Measurements from ENCODE around the gene CABLES1.

Gene CABLES1

DNA sequence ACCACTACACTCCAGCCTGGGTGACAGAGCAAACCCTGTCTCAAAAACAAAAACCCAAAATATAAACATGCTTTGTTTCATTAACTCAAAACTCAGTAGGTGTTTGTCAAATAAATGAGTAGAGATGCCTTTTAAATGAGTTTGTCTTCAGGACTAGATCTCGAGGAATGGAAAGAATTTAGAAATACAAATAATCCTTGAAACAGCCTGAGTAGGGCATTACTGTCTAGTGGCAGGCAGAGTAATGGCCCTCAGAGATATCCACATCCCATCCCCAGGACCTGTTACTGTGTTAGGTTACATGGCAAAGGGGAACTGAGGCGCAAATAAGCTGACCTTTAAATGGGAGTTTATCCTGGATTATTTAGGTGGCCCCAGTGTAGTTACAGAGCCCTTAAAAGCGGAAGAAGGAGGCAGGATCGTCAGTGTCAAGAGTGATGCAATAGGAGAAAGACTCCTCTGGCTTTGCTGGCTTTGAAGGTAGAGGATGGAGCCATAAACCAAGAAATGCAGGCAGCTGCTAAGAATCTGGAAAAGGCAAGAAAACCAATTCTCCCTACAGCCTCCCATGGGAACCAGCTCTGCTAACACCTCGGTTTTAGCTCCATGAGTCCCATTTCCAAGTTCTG lies 63.0 kb downstream of the CABLES1 start:
- no peak for DNase-seq (ENCODE audit: extremely low spot score)
- ChIA-PET CTCF (interaction anchor here (4.0 kb wide), 1 partner anchor 9 kb away, joined by 17 read pairs; no protein-coding TSS in a partner anchor), POLR2A (no interaction called here)
- TF ChIP-seq HDGF (IDR thresholded peaks at IDR 0.05; ENCODE audit: borderline replicate concordance) (no peak), NFRKB (IDR thresholded peaks at IDR 0.05) (no peak), BHLHE40 (IDR thresholded peaks at IDR 0.05; ENCODE audit: borderline replicate concordance) (no peak), ELF4 (IDR thresholded peaks at IDR 0.05) (no peak), FOXK2 (IDR thresholded peaks at IDR 0.05) (no peak), ZNF384 (IDR thresholded peaks at IDR 0.05) (no peak), ARNT (IDR thresholded peaks at IDR 0.05) (no peak), SUZ12 (IDR thresholded peaks at IDR 0.05) (no peak), PKNOX1 (IDR thresholded peaks at IDR 0.05) (no peak), L3MBTL2 (conservative IDR thresholded peaks at IDR 0.05) (no peak), FOXM1 (IDR thresholded peaks at IDR 0.05; ENCODE audit: borderline replicate concordance) (no peak), TARDBP (IDR thresholded peaks at IDR 0.05) (no peak), CTBP1 (IDR thresholded peaks at IDR 0.05; ENCODE audit: borderline replicate concordance) (no peak)

GRCh38 chr18:23200756-23201155 lies 65.5 kb downstream of the CABLES1 start:
- CTCF ChIA-PET = interaction anchor here (0.6 kb wide), 1 partner anchor 23 kb away, joined by 8 read pairs; no protein-coding TSS in a partner anchor
- TF ChIP-seq TARDBP (IDR thresholded peaks at IDR 0.05) (no peak), BHLHE40 (IDR thresholded peaks at IDR 0.05; ENCODE audit: borderline replicate concordance) (no peak), FOXK2 (IDR thresholded peaks at IDR 0.05) (no peak), FOXM1 (IDR thresholded peaks at IDR 0.05; ENCODE audit: borderline replicate concordance) (no peak), L3MBTL2 (conservative IDR thresholded peaks at IDR 0.05) (no peak), ELF4 (IDR thresholded peaks at IDR 0.05) (no peak), HDGF (IDR thresholded peaks at IDR 0.05; ENCODE audit: borderline replicate concordance) (no peak)
- POLR2A ChIA-PET = no interaction called here
- no peak for DNase-seq (ENCODE audit: extremely low spot score)

GRCh38 chr18:23201741-23202140 lies 66.5 kb downstream of the CABLES1 start:
- POLR2A ChIA-PET = no interaction called here
- DNase-seq (ENCODE audit: extremely low spot score) = no peak
- CTCF ChIA-PET = no interaction called here
- TF ChIP-seq CTBP1 (IDR thresholded peaks at IDR 0.05; ENCODE audit: borderline replicate concordance) = no peak
- TF ChIP-seq LEF1 (IDR thresholded peaks at IDR 0.05; ENCODE audit: borderline replicate concordance) = no peak
- TF ChIP-seq FOXM1 (IDR thresholded peaks at IDR 0.05; ENCODE audit: borderline replicate concordance) = no peak
- no peak for TF ChIP-seq TARDBP (IDR thresholded peaks at IDR 0.05)
- TF ChIP-seq SUZ12 (IDR thresholded peaks at IDR 0.05) = no peak
- no peak for TF ChIP-seq SP1 (IDR thresholded peaks at IDR 0.05)
- no peak for TF ChIP-seq ARNT (IDR thresholded peaks at IDR 0.05)

DNA sequence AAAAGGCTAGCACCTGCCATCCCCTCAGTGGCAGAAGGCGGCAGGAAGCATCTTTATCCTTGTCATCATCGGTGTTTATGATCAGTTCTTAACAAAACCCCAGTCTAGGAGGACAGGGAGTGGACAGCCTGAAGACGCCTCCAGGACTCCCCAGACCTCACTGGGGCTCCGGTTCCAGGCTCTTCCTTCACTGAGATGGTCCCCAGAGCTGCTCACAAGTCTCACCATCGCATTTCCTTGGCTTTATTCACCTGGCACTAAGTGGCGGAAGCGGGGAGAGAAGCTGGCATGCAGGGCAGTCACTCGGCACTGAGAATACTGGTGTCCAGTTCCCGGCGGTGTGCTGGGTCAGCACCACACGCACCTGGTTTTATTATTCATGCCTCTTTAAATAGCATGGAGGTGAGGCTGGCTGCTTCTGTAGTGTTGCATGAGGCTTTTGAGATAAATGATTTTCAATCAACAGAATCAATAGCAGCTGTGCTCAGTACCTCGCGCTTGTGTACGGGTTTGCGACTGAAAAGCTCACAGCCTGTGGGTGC lies 68.7 kb downstream of the CABLES1 start:
- ChIA-PET POLR2A (no interaction called here), CTCF (no interaction called here)
- TF ChIP-seq SUZ12 (IDR thresholded peaks at IDR 0.05) = no peak
- TF ChIP-seq FOXA1 (IDR thresholded peaks at IDR 0.05) = no peak
- TF ChIP-seq HDGF (IDR thresholded peaks at IDR 0.05; ENCODE audit: borderline replicate concordance) = no peak
- no peak for TF ChIP-seq SP1 (IDR thresholded peaks at IDR 0.05)
- no peak for TF ChIP-seq L3MBTL2 (conservative IDR thresholded peaks at IDR 0.05)
- TF ChIP-seq FOXM1 (IDR thresholded peaks at IDR 0.05; ENCODE audit: borderline replicate concordance) = no peak
- no peak for TF ChIP-seq PKNOX1 (IDR thresholded peaks at IDR 0.05)
- TF ChIP-seq ARNT (IDR thresholded peaks at IDR 0.05) = no peak
- TF ChIP-seq BHLHE40 (IDR thresholded peaks at IDR 0.05; ENCODE audit: borderline replicate concordance) = no peak
- TF ChIP-seq ZNF384 (IDR thresholded peaks at IDR 0.05) = no peak
- TF ChIP-seq LEF1 (IDR thresholded peaks at IDR 0.05; ENCODE audit: borderline replicate concordance) = no peak
- no peak for TF ChIP-seq CTBP1 (IDR thresholded peaks at IDR 0.05; ENCODE audit: borderline replicate concordance)
- no peak for TF ChIP-seq ELF4 (IDR thresholded peaks at IDR 0.05)
- no peak for TF ChIP-seq FOXK2 (IDR thresholded peaks at IDR 0.05)
- TF ChIP-seq TARDBP (IDR thresholded peaks at IDR 0.05) = no peak
- TF ChIP-seq NFRKB (IDR thresholded peaks at IDR 0.05) = no peak
- no peak for DNase-seq (ENCODE audit: extremely low spot score)

GRCh38 chr18:23204589-23205235 lies 69.4 kb downstream of the CABLES1 start:
- POLR2A ChIA-PET = no interaction called here
- CTCF ChIA-PET = no interaction called here
- TF ChIP-seq HDGF (IDR thresholded peaks at IDR 0.05; ENCODE audit: borderline replicate concordance) (no peak), ARNT (IDR thresholded peaks at IDR 0.05) (no peak)
- DNase-seq (ENCODE audit: extremely low spot score) = no peak

GRCh38 chr18:23205980-23206379 lies 70.7 kb downstream of the CABLES1 start:
- CTCF ChIA-PET = interaction anchor here (0.9 kb wide), 2 partner anchors 22 to 482 kb away, joined by 3 to 7 read pairs; no protein-coding TSS in a partner anchor
- POLR2A ChIA-PET = no interaction called here
- TF ChIP-seq BHLHE40 (IDR thresholded peaks at IDR 0.05; ENCODE audit: borderline replicate concordance) = no peak
- TF ChIP-seq SUZ12 (IDR thresholded peaks at IDR 0.05) = no peak
- no peak for TF ChIP-seq ELF4 (IDR thresholded peaks at IDR 0.05)
- no peak for TF ChIP-seq SP1 (IDR thresholded peaks at IDR 0.05)
- TF ChIP-seq FOXM1 (IDR thresholded peaks at IDR 0.05; ENCODE audit: borderline replicate concordance) = no peak
- TF ChIP-seq NFRKB (IDR thresholded peaks at IDR 0.05) = no peak
- TF ChIP-seq FOXA1 (IDR thresholded peaks at IDR 0.05) = no peak
- TF ChIP-seq CTBP1 (IDR thresholded peaks at IDR 0.05; ENCODE audit: borderline replicate concordance) = no peak
- no peak for TF ChIP-seq L3MBTL2 (conservative IDR thresholded peaks at IDR 0.05)
- no peak for TF ChIP-seq HDGF (IDR thresholded peaks at IDR 0.05; ENCODE audit: borderline replicate concordance)
- TF ChIP-seq FOXK2 (IDR thresholded peaks at IDR 0.05) = no peak
- TF ChIP-seq LEF1 (IDR thresholded peaks at IDR 0.05; ENCODE audit: borderline replicate concordance) = no peak
- TF ChIP-seq PKNOX1 (IDR thresholded peaks at IDR 0.05) = no peak
- no peak for TF ChIP-seq TARDBP (IDR thresholded peaks at IDR 0.05)
- no peak for TF ChIP-seq ZNF384 (IDR thresholded peaks at IDR 0.05)
- TF ChIP-seq ARNT (IDR thresholded peaks at IDR 0.05) = no peak
- DNase-seq (ENCODE audit: extremely low spot score) = no peak
